ENCODE measurements around the gene SGSM2.

GRCh38 chr17:2343421-2343820 is 6.1 kb downstream of the SGSM2 start:
- no peak for TF ChIP-seq POLR2A (IDR thresholded peaks at IDR 0.05)
- TF ChIP-seq, protein P1, sequence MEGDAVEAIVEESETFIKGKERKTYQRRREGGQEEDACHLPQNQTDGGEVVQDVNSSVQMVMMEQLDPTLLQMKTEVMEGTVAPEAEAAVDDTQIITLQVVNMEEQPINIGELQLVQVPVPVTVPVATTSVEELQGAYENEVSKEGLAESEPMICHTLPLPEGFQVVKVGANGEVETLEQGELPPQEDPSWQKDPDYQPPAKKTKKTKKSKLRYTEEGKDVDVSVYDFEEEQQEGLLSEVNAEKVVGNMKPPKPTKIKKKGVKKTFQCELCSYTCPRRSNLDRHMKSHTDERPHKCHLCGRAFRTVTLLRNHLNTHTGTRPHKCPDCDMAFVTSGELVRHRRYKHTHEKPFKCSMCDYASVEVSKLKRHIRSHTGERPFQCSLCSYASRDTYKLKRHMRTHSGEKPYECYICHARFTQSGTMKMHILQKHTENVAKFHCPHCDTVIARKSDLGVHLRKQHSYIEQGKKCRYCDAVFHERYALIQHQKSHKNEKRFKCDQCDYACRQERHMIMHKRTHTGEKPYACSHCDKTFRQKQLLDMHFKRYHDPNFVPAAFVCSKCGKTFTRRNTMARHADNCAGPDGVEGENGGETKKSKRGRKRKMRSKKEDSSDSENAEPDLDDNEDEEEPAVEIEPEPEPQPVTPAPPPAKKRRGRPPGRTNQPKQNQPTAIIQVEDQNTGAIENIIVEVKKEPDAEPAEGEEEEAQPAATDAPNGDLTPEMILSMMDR (IDR thresholded peaks at IDR 0.05), result no peak

Measured in lower leg skin (tissue), 3 donors.